Esophagus mucosa (tissue), 1 donor: ENCODE measurements around the gene KBTBD7. TPM values are rescaled to one million over a fixed set of nuclear protein-coding genes. Genes with fewer than 3 reads are reported as not detected.

Experiments
- ATAC-seq: fragments of 200-7000 bp; cut with Tn5 transposase; one replicate; pipeline ENCODE4 v1.9.1; 2020
- total RNA-seq: library from RNA; stranded (reverse); gene quantifications from one replicate; pipeline ENCODE4 v1.2.4, GENCODE V29; 2023
- donor health status: DM: yes; HTN: yes; CAD: no.

The KBTBD7 gene
- 2.0 TPM for total RNA-seq

GRCh38 chr13:41193919-41194824, at the start of gene KBTBD7:
Gene KBTBD7, minus strand, starts transcription at chr13:41194569. Its CDS starts 312 bp downstream, at chr13:41194257.
- peak; percentile 96 for ATAC-seq

- ATAC-seq, result no peak
These were observed 47.3 kb upstream of the KBTBD7 start for GRCh38 chr13:41241626-41242025.

DNA sequence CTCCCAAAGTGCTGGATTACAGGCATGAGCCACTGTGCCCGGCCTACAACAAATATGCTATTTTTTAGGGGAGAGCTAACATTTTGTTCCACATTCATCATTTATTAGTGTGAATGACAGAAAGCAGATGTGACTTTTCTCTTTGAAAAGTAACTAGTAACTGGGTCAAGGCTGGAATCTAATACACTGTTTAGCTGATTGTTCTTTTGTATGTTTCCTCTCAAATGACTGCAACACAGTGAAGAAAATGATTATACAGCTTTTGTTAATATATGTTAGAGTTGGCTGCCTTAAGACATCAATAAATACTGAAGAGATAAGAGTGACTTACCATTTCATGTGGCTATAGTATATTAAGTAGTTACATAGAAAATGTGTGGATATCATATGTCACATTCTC, 42.0 kb upstream of the KBTBD7 start:
- no peak for ATAC-seq

- no peak for ATAC-seq
These were observed 38.5 kb upstream of the KBTBD7 start for GRCh38 chr13:41232578-41233480.

DNA sequence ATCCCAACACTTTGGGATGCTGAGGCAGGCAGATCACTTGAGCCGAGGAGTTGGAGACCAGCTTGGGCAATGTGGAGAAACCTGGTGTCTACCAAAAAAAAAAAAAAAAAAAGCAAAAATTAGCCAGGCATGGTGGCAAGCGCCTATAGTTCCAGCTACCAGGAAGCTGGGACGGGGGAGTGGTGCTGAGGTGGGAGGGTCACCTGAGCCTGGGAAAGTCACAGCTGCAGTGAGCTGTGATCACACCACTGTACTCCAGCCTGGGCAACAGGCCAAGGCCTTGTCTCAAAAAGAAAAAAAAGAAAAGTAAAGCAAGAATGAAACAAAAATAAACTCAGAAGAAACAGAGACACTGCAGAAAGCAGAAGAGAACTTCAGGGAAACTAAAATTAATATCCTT, 37.4 kb upstream of the KBTBD7 start:
- peak; percentile 64 for ATAC-seq

DNA sequence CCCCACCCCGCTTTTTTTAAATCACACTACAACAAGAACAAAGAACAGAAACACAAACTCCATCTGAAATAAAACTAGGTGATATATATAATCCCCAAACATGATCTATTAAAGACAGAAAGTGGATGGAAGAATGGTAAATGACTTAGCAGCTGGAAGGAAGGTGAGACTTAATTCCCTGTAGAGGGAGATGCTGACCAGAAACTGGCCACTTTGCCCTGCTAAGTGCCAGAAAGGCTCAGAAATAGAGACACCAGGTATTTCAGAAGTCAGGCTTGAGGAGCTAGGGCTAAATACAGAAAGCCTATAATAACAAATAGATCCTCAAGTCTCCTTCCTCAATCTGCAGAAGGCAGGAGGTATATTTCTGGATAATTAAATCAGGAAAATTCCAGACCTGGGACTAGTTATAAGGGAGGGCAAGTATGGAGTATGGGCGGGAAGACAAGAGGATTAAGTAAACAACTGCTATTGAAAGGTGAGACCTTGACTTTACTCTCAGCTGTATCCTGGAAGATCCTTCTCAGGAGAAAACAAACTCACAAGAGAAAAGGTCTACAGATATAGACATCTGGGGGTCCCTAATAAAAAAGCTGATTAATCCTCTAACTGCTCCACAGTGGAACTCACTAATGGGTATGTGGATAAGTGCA, 36.8 kb upstream of the KBTBD7 start:
- ATAC-seq, result no peak

GRCh38 chr13:41229356-41229755, 35.0 kb upstream of the KBTBD7 start:
- ATAC-seq, result no peak

- ATAC-seq, result no peak
These were observed 30.0 kb upstream of the KBTBD7 start for GRCh38 chr13:41224113-41225110.

DNA sequence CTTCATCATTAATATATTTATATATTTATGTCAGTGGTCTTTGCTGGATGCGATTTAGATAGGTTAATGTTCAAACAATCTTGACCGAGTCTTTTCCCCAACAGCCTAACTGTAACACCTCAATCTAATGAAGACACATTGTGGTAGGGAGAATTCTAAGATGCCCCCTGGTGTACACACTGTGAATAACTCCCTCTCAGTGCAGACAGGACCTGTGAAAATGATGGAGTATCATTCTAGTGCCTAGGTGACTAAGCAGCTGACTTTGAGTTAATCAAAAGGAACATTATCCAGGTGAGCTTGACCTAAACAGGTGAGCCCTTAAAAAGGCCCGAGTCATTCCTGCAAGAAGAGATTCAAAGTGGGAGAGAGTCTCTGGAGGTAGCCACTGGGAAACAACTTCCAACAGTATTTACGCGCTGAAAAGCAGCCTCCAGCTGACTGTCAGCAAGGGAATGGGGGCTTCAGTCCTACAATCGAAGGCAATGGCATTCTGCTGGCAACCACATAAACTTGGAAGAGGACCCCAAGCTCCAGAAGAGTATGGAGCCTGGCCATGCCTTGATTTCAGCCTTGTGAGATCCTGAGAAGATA, 28.0 kb upstream of the KBTBD7 start:
- ATAC-seq, result peak; percentile 92

GRCh38 chr13:41220401-41220800, 26.0 kb upstream of the KBTBD7 start:
- no peak for ATAC-seq

GRCh38 chr13:41216160-41216559, 21.8 kb upstream of the KBTBD7 start:
- ATAC-seq, result peak; percentile 96

GRCh38 chr13:41213919-41214318, 19.6 kb upstream of the KBTBD7 start:
- ATAC-seq, result no peak

DNA sequence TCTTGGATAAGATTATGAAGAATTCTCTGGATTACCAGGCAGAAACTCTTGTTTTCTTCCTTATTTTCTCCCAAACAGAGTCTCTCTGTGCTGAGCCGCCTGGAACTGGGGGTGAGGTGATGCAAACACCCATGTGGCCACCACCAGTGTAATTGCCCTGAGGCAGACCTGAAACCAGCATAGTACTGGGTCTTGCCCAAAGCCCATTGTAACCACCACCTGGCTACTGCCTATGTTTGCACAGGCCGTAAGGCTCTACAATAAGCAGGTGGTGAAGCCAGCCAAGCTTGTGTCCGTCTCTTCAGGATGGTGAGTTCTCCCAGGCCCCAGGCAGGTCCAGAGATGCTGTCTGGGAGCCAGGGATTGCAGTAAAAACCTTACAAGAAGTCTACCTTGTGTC, 18.9 kb upstream of the KBTBD7 start:
- ATAC-seq, result no peak

DNA sequence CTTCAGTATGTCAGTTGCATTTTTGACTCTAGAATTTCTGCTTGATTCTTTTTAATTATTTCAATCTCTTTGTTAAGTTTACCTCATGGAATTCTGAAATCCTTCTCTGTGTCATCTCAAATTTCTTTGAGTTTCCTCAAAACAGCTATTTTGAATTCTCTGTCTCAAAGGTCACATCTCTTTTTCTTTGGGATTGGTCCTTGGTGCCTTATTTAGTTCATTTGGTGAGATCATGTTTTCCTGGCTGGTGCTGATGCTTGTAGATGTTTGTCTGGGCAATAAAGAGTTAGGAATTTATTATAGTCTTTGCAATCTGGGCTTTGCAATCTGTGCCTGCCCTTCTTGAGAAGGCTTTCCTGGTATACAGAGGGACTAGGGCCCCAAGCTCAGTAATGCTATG, 18.5 kb upstream of the KBTBD7 start:
- ATAC-seq, result no peak

DNA sequence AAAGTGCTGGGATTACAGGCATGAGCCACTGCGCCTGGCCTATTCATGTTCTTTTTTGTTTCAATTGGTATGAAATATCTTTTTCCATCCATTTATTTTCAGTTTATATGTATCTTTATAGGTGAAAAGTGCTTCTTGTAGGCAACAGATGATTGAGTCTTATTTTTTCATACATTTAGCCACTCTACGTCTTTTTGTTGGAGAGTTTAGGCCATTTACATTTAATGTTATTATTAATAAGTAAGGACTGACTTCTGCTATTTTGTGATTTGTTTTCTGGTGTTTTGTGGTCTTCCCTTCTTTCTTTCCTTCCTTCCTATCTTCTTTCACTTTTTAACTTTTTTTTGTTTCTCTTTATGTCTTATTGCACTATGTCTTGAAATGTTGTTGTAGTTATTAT, 16.7 kb upstream of the KBTBD7 start:
- no peak for ATAC-seq

- no peak for ATAC-seq
These were observed 12.1 kb upstream of the KBTBD7 start for GRCh38 chr13:41206467-41206866.

DNA sequence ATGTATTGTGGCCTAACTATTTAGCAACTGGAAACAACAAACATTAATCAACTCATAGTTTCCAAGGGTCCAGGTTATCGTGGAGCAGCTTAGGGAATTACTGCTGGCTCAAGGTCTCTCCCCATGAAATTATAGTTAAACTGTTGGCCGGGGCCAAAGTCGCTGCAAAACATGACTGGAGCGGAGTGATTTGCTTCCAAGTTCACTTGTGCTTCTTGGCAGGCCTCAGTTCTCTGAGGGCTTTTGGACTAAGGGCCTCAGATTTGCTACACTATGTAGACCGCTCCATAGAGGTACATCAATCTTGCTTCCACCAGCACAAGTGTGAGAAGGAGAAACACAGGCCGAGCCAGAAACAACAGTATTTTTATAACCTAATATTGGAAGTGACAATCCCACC, 9.4 kb upstream of the KBTBD7 start:
- ATAC-seq, result no peak

DNA sequence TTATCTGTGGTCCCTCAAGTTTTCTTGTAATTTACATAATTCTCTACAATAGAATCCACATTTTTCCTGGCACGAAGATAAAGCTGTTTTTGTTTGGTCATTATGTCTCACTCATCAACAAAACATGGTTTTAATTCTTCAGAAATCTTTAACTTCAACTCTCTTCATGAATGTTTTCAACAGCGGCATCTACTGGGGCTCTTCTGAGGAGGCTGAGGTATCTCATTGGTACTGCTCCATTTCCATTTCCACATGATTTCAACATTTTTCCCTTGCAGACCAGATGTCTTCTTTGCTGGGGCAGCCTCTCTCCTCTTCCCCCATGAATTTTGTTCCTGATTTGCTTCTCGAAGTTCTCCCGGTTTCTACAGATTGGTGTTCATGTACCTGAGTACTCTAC, 5.8 kb upstream of the KBTBD7 start:
- no peak for ATAC-seq

DNA sequence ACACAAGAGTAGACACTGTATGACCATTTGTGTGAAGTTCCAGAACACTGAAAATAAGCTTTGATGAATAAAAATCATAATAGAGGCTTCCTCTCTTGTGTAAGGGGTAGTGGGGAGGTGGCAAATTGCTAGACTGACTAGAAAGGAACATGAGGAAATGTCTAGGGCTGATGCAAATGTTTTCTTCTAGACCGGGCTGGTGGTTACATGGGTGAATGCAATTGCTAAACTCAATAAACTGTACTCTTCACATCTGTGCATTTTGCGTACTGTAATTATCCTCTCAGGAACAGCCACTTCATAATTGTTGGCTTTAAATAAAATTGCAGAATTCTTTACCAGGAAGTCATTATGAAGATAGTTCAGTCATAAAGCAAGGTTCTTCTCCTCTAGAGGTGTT, 5.2 kb upstream of the KBTBD7 start:
- ATAC-seq, result peak; percentile 72

DNA sequence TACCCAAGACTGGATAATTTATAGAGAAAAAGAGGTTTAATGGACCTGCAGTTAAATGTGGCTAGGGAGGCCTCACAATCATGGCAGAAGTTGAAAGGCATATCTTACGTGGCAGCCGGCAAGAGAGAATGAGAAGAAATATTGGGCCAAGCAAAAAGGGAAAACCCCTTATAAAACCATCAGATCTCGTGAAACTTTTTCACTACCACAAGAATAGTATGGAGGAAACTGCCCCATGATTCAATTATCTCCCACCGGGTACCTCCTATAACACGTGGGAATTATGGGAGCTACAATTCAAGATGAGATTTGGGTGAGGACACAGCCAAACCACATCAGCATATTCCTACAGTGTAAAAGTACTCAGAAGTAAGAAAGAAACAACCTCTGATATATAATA, 4.7 kb upstream of the KBTBD7 start:
- no peak for ATAC-seq

DNA sequence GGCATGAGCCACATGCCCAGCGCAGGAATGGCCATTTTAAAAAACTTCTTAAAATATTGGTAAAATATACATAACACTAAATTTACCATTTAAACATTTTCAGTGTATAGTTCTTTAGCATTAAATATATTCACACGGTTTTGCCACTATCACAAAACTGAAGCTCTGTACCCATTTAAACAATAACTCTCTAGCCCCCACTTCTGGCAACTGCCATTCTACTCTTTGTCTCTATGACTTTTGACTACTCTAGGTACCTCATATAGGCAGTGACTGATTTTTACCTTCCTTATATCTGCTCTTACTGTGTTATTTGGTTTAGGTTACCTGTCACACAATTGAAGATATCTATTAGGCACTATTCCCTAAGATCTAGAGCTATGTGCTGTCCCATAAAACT, 2.3 kb upstream of the KBTBD7 start:
- no peak for ATAC-seq
